ENCODE results near the gene AANAT.

DNA sequence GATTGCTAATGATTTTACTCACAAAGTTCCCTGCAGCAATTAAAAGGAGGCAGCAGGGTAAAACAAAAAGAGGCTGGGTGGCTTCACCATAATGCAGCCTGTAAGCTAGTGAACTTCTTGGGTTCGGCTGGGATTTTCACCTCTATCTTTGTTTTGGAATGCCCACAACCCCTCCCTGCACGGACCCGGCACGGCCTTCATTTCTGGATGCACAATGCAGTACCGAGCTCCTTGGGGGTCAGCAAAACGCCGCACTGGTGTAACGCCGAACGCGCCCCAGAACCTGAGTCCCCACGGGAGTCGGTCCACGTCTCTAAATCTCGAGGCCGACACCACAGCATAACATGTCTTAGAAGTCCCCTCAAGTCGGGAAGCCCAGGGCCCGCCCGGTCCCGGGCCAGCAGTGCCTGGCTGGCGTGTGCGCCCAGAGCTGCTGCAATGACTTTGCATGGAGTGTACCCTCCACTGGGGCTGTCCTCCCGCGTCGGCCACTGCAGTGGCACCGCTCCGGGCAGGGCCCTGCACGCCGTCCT, 15.2 kb upstream of the AANAT start:
- TF ChIP-seq, protein P1, sequence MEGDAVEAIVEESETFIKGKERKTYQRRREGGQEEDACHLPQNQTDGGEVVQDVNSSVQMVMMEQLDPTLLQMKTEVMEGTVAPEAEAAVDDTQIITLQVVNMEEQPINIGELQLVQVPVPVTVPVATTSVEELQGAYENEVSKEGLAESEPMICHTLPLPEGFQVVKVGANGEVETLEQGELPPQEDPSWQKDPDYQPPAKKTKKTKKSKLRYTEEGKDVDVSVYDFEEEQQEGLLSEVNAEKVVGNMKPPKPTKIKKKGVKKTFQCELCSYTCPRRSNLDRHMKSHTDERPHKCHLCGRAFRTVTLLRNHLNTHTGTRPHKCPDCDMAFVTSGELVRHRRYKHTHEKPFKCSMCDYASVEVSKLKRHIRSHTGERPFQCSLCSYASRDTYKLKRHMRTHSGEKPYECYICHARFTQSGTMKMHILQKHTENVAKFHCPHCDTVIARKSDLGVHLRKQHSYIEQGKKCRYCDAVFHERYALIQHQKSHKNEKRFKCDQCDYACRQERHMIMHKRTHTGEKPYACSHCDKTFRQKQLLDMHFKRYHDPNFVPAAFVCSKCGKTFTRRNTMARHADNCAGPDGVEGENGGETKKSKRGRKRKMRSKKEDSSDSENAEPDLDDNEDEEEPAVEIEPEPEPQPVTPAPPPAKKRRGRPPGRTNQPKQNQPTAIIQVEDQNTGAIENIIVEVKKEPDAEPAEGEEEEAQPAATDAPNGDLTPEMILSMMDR (IDR thresholded peaks at IDR 0.05) = no peak
- TF ChIP-seq EP300 (IDR thresholded peaks at IDR 0.05) (no peak), POLR2A (IDR thresholded peaks at IDR 0.05) (no peak), POLR2AphosphoS5 (IDR thresholded peaks at IDR 0.05) (no peak)

All from gastroesophageal sphincter (tissue), 3 donors.